ENCODE results near the gene NLGN2.

GRCh38 chr17:7466318-7466638 is 58.6 kb downstream of the NLGN2 start:
- TF ChIP-seq BRCA1 (IDR thresholded peaks at IDR 0.05; ENCODE audit: low read depth, low read length): no peak
- no peak for TF ChIP-seq MAX (IDR thresholded peaks at IDR 0.05)
- TF ChIP-seq TCF12 (IDR thresholded peaks at IDR 0.05; ENCODE audit: low read depth, low read length): no peak
- TF ChIP-seq CTCF (IDR thresholded peaks at IDR 0.05; ENCODE audit: control extremely low read depth in 1 of 3, insufficient read depth in 1 of 3, low read depth in 1 of 3, low read length in 3 of 3): no peak
- TF ChIP-seq SIN3A (conservative IDR thresholded peaks at IDR 0.05 in 1 of 2, IDR thresholded peaks at IDR 0.05 in 1 of 2; ENCODE audit: low read depth in 1 of 2, low read length in 2 of 2): no peak
- TF ChIP-seq, protein P1, sequence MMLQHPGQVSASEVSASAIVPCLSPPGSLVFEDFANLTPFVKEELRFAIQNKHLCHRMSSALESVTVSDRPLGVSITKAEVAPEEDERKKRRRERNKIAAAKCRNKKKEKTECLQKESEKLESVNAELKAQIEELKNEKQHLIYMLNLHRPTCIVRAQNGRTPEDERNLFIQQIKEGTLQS (IDR thresholded peaks at IDR 0.05; ENCODE audit: insufficient read depth, low read depth, low read length): no peak
- no peak for TF ChIP-seq EZH2 (IDR thresholded peaks at IDR 0.05; ENCODE audit: low read depth, low read length, severe bottlenecking)
- TF ChIP-seq POU5F1 (IDR thresholded peaks at IDR 0.05; ENCODE audit: low read depth, low read length): no peak
- no peak for TF ChIP-seq POLR2AphosphoS5 (IDR thresholded peaks at IDR 0.05; ENCODE audit: low read depth, low read length)
- no peak for TF ChIP-seq KDM5A (IDR thresholded peaks at IDR 0.05; ENCODE audit: low read length)
- TF ChIP-seq HDAC2 (IDR thresholded peaks at IDR 0.05; ENCODE audit: borderline replicate concordance in 1 of 2, low read depth in 2 of 2, low read length in 2 of 2): no peak
- TF ChIP-seq CBX8 (IDR thresholded peaks at IDR 0.05; ENCODE audit: borderline replicate concordance, low read depth, low read length): no peak
- no peak for TF ChIP-seq POLR2A (IDR thresholded peaks at IDR 0.05; ENCODE audit: control extremely low read depth in 1 of 2, low read depth in 2 of 2, low read length in 2 of 2)
